ENCODE data around the gene SRSF5. TPM values are rescaled to one million over a fixed set of nuclear protein-coding genes. Genes with fewer than 3 reads are reported as not detected.

Gene SRSF5
- total and polyA plus RNA-seq, 2 of the 13 experiments (the other 11 are each of a cell fraction or from before 2014, with no cell fraction given), result 189 to 277 TPM

GRCh38 chr14:69726761-69727511 lies 40.0 kb upstream of the SRSF5 start (continued):
- no peak for TF ChIP-seq SKIL (CRISPR knock-in tag; IDR thresholded peaks at IDR 0.05; ENCODE audit: borderline replicate concordance)
- peak; percentile 43; the same call in 1 of the 2 replicates for TF ChIP-seq KAT8 (CRISPR knock-in tag; IDR thresholded peaks at IDR 0.05)
- TF ChIP-seq SAP130 (CRISPR knock-in tag; IDR thresholded peaks at IDR 0.05; ENCODE audit: low read depth), result 0 out of 2 replicates have a peak, but pooled peaks have one; percentile 27
- TF ChIP-seq SPEN (CRISPR knock-in tag; IDR thresholded peaks at IDR 0.05; ENCODE audit: low read depth), result peak; percentile 64; the same call in 1 of the 2 replicates
- peak; percentile 63 for TF ChIP-seq ZFX (CRISPR knock-in tag; IDR thresholded peaks at IDR 0.05; ENCODE audit: low read depth)
- TF ChIP-seq ZNF629 (CRISPR knock-in tag; conservative IDR thresholded peaks at IDR 0.05), result no peak
- no peak for TF ChIP-seq ZNF138 (CRISPR knock-in tag; IDR thresholded peaks at IDR 0.05; ENCODE audit: low read depth)
- 0 out of 2 replicates have a peak, but pooled peaks have one; percentile 5 for TF ChIP-seq ONECUT2 (CRISPR knock-in tag; IDR thresholded peaks at IDR 0.05)
- peak; percentile 55; the same call in 1 of the 2 replicates for TF ChIP-seq CHCHD3 (CRISPR knock-in tag; IDR thresholded peaks at IDR 0.05)
- TF ChIP-seq ZNF782 (CRISPR knock-in tag; IDR thresholded peaks at IDR 0.05; ENCODE audit: borderline replicate concordance), result no peak
- no peak; the same call in none of the 2 replicates for TF ChIP-seq FOXC1 (CRISPR knock-in tag; IDR thresholded peaks at IDR 0.05; ENCODE audit: borderline replicate concordance)
- no peak for TF ChIP-seq IRX3 (CRISPR knock-in tag; IDR thresholded peaks at IDR 0.05; ENCODE audit: borderline replicate concordance, low read depth)
- TF ChIP-seq MIER3 (CRISPR knock-in tag; IDR thresholded peaks at IDR 0.05; ENCODE audit: borderline replicate concordance), result 0 out of 2 replicates have a peak, but pooled peaks have one; percentile 24
- TF ChIP-seq ZNF296 (CRISPR knock-in tag; conservative IDR thresholded peaks at IDR 0.05), result no peak
- TF ChIP-seq PHF8 (CRISPR knock-in tag; IDR thresholded peaks at IDR 0.05), result peak; percentile 25; the same call in 1 of the 2 replicates
- TF ChIP-seq DR1 (CRISPR knock-in tag; IDR thresholded peaks at IDR 0.05), result no peak
- no peak for TF ChIP-seq ZNF292 (CRISPR knock-in tag; IDR thresholded peaks at IDR 0.05; ENCODE audit: borderline replicate concordance, low read depth)
- TF ChIP-seq NCOA1 (CRISPR knock-in tag; IDR thresholded peaks at IDR 0.05), result no peak
- TF ChIP-seq GTF3A (CRISPR knock-in tag; conservative IDR thresholded peaks at IDR 0.05), result no peak
- TF ChIP-seq SRSF9 (IDR thresholded peaks at IDR 0.05; ENCODE audit: borderline replicate concordance, insufficient read depth, low read depth, low read length, poor library complexity, severe bottlenecking), result no peak
- TF ChIP-seq LRRFIP1 (CRISPR knock-in tag; conservative IDR thresholded peaks at IDR 0.05), result no peak
- TF ChIP-seq MXD3 (CRISPR knock-in tag; IDR thresholded peaks at IDR 0.05), result 0 out of 2 replicates have a peak, but pooled peaks have one; percentile 36
- no peak for TF ChIP-seq HNRNPUL1 (IDR thresholded peaks at IDR 0.05; ENCODE audit: low read depth, low read length)
- peak; percentile 40; the same call in 1 of the 2 replicates for TF ChIP-seq ZNF768 (CRISPR knock-in tag; IDR thresholded peaks at IDR 0.05)

All from HepG2 (cell line).